Vagina (tissue), 2 donors: ENCODE results near the gene RNASEH1.

Experiments
- POLR2A ChIP-seq, 2 donors: fragments of 450-650 bp; IDR thresholded peaks; one replicate each; pipeline ENCODE4 v1.6.1; 2017; ENCODE audit warnings: antibody characterized with exemption in 2 of 2, mild to moderate bottlenecking in 2 of 2, moderate library complexity in 2 of 2
- POLR2AphosphoS5 ChIP-seq, 2 donors: sonication (generic); formaldehyde crosslinking; IDR thresholded peaks; one replicate each; pipeline ENCODE4 v1.9.0; 2017; ENCODE audit warnings: antibody characterized with exemption in 2 of 2, mild to moderate bottlenecking in 2 of 2, low read depth in 1 of 2; ENCODE audit not compliant: insufficient read depth in 1 of 2
- TF ChIP-seq, protein P1 (sequence below), 3 experiments: fragments of 450-650 bp in 2 of 3; fragments of 200-600 bp in 1 of 3; sonication (generic) in 1 of 3; IDR thresholded peaks; one replicate each; pipeline ENCODE4 v1.5.1; 2017 to 2019; ENCODE audit warnings: antibody characterized with exemption in 3 of 3, mild to moderate bottlenecking in 2 of 3, moderate library complexity in 2 of 3

GRCh38 chr2:3585261-3586109 lies 27.4 kb upstream of the RNASEH1 start:
- TF ChIP-seq POLR2A (IDR thresholded peaks at IDR 0.05) (no peak), POLR2AphosphoS5 (IDR thresholded peaks at IDR 0.05; ENCODE audit: insufficient read depth in 1 of 2, low read depth in 1 of 2) (peak; percentile 20 to 43)
- TF ChIP-seq, protein P1, sequence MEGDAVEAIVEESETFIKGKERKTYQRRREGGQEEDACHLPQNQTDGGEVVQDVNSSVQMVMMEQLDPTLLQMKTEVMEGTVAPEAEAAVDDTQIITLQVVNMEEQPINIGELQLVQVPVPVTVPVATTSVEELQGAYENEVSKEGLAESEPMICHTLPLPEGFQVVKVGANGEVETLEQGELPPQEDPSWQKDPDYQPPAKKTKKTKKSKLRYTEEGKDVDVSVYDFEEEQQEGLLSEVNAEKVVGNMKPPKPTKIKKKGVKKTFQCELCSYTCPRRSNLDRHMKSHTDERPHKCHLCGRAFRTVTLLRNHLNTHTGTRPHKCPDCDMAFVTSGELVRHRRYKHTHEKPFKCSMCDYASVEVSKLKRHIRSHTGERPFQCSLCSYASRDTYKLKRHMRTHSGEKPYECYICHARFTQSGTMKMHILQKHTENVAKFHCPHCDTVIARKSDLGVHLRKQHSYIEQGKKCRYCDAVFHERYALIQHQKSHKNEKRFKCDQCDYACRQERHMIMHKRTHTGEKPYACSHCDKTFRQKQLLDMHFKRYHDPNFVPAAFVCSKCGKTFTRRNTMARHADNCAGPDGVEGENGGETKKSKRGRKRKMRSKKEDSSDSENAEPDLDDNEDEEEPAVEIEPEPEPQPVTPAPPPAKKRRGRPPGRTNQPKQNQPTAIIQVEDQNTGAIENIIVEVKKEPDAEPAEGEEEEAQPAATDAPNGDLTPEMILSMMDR (IDR thresholded peaks at IDR 0.05): no peak
